ENCODE data around the gene CSNK2A2. TPM values are rescaled to one million over a fixed set of nuclear protein-coding genes. Genes with fewer than 3 reads are reported as not detected.

The CSNK2A2 gene
- total and polyA plus RNA-seq, 2 of the 8 experiments (the other 6 are each of a cell fraction or from before 2014, with no cell fraction given): 37.9 to 128 TPM

GRCh38 chr16:58225965-58226602, 28.2 kb upstream of the CSNK2A2 start:
- Histone ChIP-seq H3K9ac (replicated peaks in 1 of 4; ENCODE audit: extremely low read depth in 1 of 4, low read depth in 3 of 4, low read length in 3 of 4) (no peak overlapping the region), H3K4ac (replicated peaks; ENCODE audit: insufficient read length, low read depth, low read length) (no peak overlapping the region), H3K79me1 (ENCODE audit: low read depth, low read length) (no peaks in the 10 kb centered on the region; the same call in 1 of the 2 replicates), H2BK5ac (ENCODE audit: low read depth, low read length) (no peak overlapping the region), H2BK120ac (replicated peaks; ENCODE audit: low read depth, low read length) (no peak overlapping the region), H3K4me1 (replicated peaks in 1 of 4; ENCODE audit: control insufficient read depth in 3 of 4, insufficient read depth in 4 of 4, low read length in 3 of 4) (peaks cover 0 to 4% (median 2%) of the 10 kb centered on the region in 4 experiments; a peak in 1 of 7 replicates), H2AK5ac (ENCODE audit: low read depth, low read length) (no peak overlapping the region), H3K23me2 (ENCODE audit: low read depth, low read length) (no peaks in the 10 kb centered on the region), H4K20me1 (replicated peaks in 1 of 2; ENCODE audit: control insufficient read depth in 1 of 2, insufficient read depth in 2 of 2, low read length in 2 of 2) (no peaks in the 10 kb centered on the region), H3K4me2 (ENCODE audit: insufficient read depth in 1 of 2, low read depth in 2 of 2, low read length in 2 of 2) (no peak overlapping the region), H4K91ac (replicated peaks; ENCODE audit: insufficient read length, low read length) (no peak overlapping the region), H3K36me3 (ENCODE audit: control insufficient read depth in 2 of 4, insufficient read depth in 4 of 4, low read length in 3 of 4) (no peaks in the 10 kb centered on the region), H2AFZ (ENCODE audit: low read length) (0 out of 2 replicates have a peak overlapping the region, but pooled peaks have one; percentile 8), H2BK12ac (ENCODE audit: low read depth, low read length) (no peak overlapping the region), H2BK20ac (ENCODE audit: low read length) (no peak overlapping the region), H2BK15ac (ENCODE audit: low read length) (no peak overlapping the region), H3K14ac (ENCODE audit: insufficient read length) (no peak overlapping the region), H4K5ac (ENCODE audit: insufficient read length, low read depth, low read length) (no peak overlapping the region), H3K4me3 (ENCODE audit: extremely low read depth in 1 of 4, insufficient read depth in 2 of 4, low read depth in 3 of 4, low read length in 4 of 4) (no peak overlapping the region), H3K27me3 (replicated peaks in 1 of 4; ENCODE audit: control insufficient read depth in 3 of 4, extremely low read depth in 1 of 4, insufficient read depth in 3 of 4, low read length in 3 of 4) (no peaks in the 10 kb centered on the region), H3K79me2 (ENCODE audit: control insufficient read depth in 1 of 2, insufficient read depth in 2 of 2, low read length in 2 of 2) (no peaks in the 10 kb centered on the region), H3K18ac (ENCODE audit: extremely low read depth, low read length) (no peak overlapping the region), H3K9me3 (ENCODE audit: insufficient read depth in 2 of 2, low read depth in 1 of 2, low read length in 1 of 2) (no peaks in the 10 kb centered on the region), H4K8ac (ENCODE audit: extremely low read depth, insufficient read depth, low read length) (no peak overlapping the region), H3K27ac (ENCODE audit: low read depth, low read length) (no peak overlapping the region), H3K56ac (replicated peaks; ENCODE audit: insufficient read length, low read depth, low read length) (no peak overlapping the region), H3K23ac (ENCODE audit: insufficient read length) (no peak overlapping the region)
- WGBS, 2 experiments (ENCODE audit: extremely low coverage in 1 of 2, insufficient coverage in 1 of 2, insufficient read length in 1 of 2, insufficient replicate concordance in 2 of 2, low coverage in 1 of 2, low lambda C conversion rate in 2 of 2, missing lambda C conversion rate in 1 of 2): 82% methylated on average over 8 of the region's 8 CpGs; no CpG with 5 or more reads in 1 of the 2 experiments
- POLR2A ChIA-PET (ENCODE audit: partially characterized antibody): no interaction called here
- CTCF ChIA-PET (ENCODE audit: partially characterized antibody): interaction anchor here (1.2 kb wide), 1 partner anchor 16 kb away, joined by 4 read pairs; no protein-coding TSS in a partner anchor
- DNase-seq (ENCODE audit: low read depth in 1 of 2, low spot score in 2 of 2) (no peak), FAIRE-seq (no peak)
- TF ChIP-seq RNF2 (IDR thresholded peaks at IDR 0.05; ENCODE audit: borderline replicate concordance, low read depth, low read length, missing control alignments, poor library complexity, severe bottlenecking): no peak
- no peak for TF ChIP-seq KDM5A (IDR thresholded peaks at IDR 0.05; ENCODE audit: low read length)

All from H1 (cell line).